Endothelial cell of umbilical vein (primary cell): ENCODE data around the gene COQ5.

ENCODE experiments used
- CTCF ChIP-seq, 2 donors: IDR thresholded peaks; 1 replicate in 1 of 2; 2 replicates in 1 of 2; pipeline ENCODE4 v1.5.1; 2011; ENCODE audit warnings: low read length in 2 of 2, mild to moderate bottlenecking in 2 of 2, moderate library complexity in 2 of 2, control low read depth in 1 of 2, inconsistent platforms in 1 of 2, low read depth in 1 of 2; ENCODE audit not compliant: insufficient read depth in 1 of 2; ENCODE audit errors: extremely low read depth in 1 of 2
- POLR2A ChIP-seq: IDR thresholded peaks from 2 replicates; pipeline ENCODE4 v1.6.1; 2012; ENCODE audit warnings: low read depth, mild to moderate bottlenecking, control low read depth, low read length
- TF ChIP-seq, protein P1 (sequence below): IDR thresholded peaks from 2 replicates; pipeline ENCODE4 v1.6.1; 2011; ENCODE audit not compliant: insufficient read depth, insufficient read length

GRCh38 chr12:120489018-120489417 is 39.9 kb downstream of the COQ5 start:
- TF ChIP-seq POLR2A = no peak
- no peak for TF ChIP-seq CTCF (IDR thresholded peaks at IDR 0.05; ENCODE audit: extremely low read depth in 1 of 2, insufficient read depth in 1 of 2, low read depth in 1 of 2, low read length in 2 of 2)
- TF ChIP-seq, protein P1, sequence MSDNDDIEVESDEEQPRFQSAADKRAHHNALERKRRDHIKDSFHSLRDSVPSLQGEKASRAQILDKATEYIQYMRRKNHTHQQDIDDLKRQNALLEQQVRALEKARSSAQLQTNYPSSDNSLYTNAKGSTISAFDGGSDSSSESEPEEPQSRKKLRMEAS = no peak
